ENCODE results near the gene PLEKHG5.
"Not testable (repeated sequence)": the region's sequence is repeated elsewhere in the genome, so short reads cannot be mapped to it uniquely, and the experiment has no call there.

Gene PLEKHG5

GRCh38 chr1:6454856-6455751 is 36.4 kb downstream of the PLEKHG5 start:
- H3K27ac ChIP-seq, result no peak overlapping the region
- H3K4me3 ChIP-seq, result peak overlapping the region in 2 of 7 experiments; percentile 8 to 9

GRCh38 chr1:6453895-6454855 is 37.3 kb downstream of the PLEKHG5 start:
- not testable (repeated sequence) for H3K27ac ChIP-seq
- H3K4me3 ChIP-seq, result peak overlapping the region in 1 of 7 experiments; percentile 8

GRCh38 chr1:6450943-6451373 is 40.5 kb downstream of the PLEKHG5 start:
- Histone ChIP-seq H3K27ac (no peak overlapping the region), H3K4me3 (no peak overlapping the region)

GRCh38 chr1:6450486-6450885 is 41.0 kb downstream of the PLEKHG5 start:
- not testable (repeated sequence) for H3K27ac ChIP-seq, H3K4me3 ChIP-seq

- H3K4me3 ChIP-seq, result no peak overlapping the region
- no peak overlapping the region for H3K27ac ChIP-seq
Observed at GRCh38 chr1:6450005-6450450, 41.4 kb downstream of the PLEKHG5 start.

GRCh38 chr1:6448749-6449631 is 42.5 kb downstream of the PLEKHG5 start:
- Histone ChIP-seq H3K4me3 (peak overlapping the region in 2 of 7 experiments; percentile 6 to 28), H3K27ac (no peak overlapping the region)

- Histone ChIP-seq H3K27ac (no peak overlapping the region), H3K4me3 (peak overlapping the region in 3 of 7 experiments; percentile 2 to 28 (median 10))
Observed at GRCh38 chr1:6447818-6448748, 43.4 kb downstream of the PLEKHG5 start.

- Histone ChIP-seq H3K27ac (no peak overlapping the region), H3K4me3 (peak overlapping the region in 2 of 7 experiments; percentile 2 to 10)
Observed at GRCh38 chr1:6447016-6447817, 44.2 kb downstream of the PLEKHG5 start.

GRCh38 chr1:6446665-6447015 is 44.8 kb downstream of the PLEKHG5 start:
- Histone ChIP-seq H3K4me3 (peak overlapping the region in 1 of 7 experiments; percentile 10), H3K27ac (no peak overlapping the region)

GRCh38 chr1:6445929-6446328 is 45.5 kb downstream of the PLEKHG5 start:
- not testable (repeated sequence) for H3K4me3 ChIP-seq, H3K27ac ChIP-seq

GRCh38 chr1:6445062-6445763 is 46.3 kb downstream of the PLEKHG5 start:
- Histone ChIP-seq H3K4me3 (no peak overlapping the region), H3K27ac (no peak overlapping the region)

GRCh38 chr1:6444377-6444776 is 47.1 kb downstream of the PLEKHG5 start:
- no peak overlapping the region for H3K4me3 ChIP-seq
- H3K27ac ChIP-seq, result no peak overlapping the region

- H3K4me3 ChIP-seq, result no peak overlapping the region
- no peak overlapping the region for H3K27ac ChIP-seq
Observed at GRCh38 chr1:6443339-6444115, 47.9 kb downstream of the PLEKHG5 start.

- no peak overlapping the region for H3K27ac ChIP-seq
- no peak overlapping the region for H3K4me3 ChIP-seq
Observed at GRCh38 chr1:6441586-6441985, 49.9 kb downstream of the PLEKHG5 start.

- Histone ChIP-seq H3K27ac (no peak overlapping the region), H3K4me3 (peak overlapping the region in 4 of 7 experiments; percentile 3 to 17 (median 10))
Observed at GRCh38 chr1:6440198-6441126, 51.0 kb downstream of the PLEKHG5 start.
